NOMO-1 treated with dmso at 0.1 percent for 144 hours (cell line): ENCODE data around the gene OR51V1.

Experiments
- DNase-seq: peaks from one replicate; lab custom pipeline; 2025; ENCODE audit not compliant: unreplicated experiment; lab: John Stamatoyannopoulos, UW

OR51V1 gene

GRCh38 chr11:5231111-5231510 is 30.6 kb upstream of the OR51V1 start:
- DNase-seq = no peak

- no peak for DNase-seq
These were observed 29.8 kb upstream of the OR51V1 start for GRCh38 chr11:5230266-5230665.

GRCh38 chr11:5229796-5230195 is 29.3 kb upstream of the OR51V1 start:
- DNase-seq = no peak

GRCh38 chr11:5229356-5229755 is 28.9 kb upstream of the OR51V1 start:
- DNase-seq = no peak

- DNase-seq = no peak
These were observed 27.6 kb upstream of the OR51V1 start for GRCh38 chr11:5228124-5228523.

GRCh38 chr11:5227681-5228080 is 27.2 kb upstream of the OR51V1 start:
- no peak for DNase-seq

GRCh38 chr11:5226732-5227310 is 26.3 kb upstream of the OR51V1 start, which contains the start of gene HBB:
TSS of gene HBB (minus strand) at chr11:5227071. CDS start at chr11:5227021, 50 bp downstream.
- peak; percentile 13 for DNase-seq

- no peak for DNase-seq
These were observed 25.0 kb upstream of the OR51V1 start for GRCh38 chr11:5225480-5225871.

GRCh38 chr11:5224538-5225479 is 24.3 kb upstream of the OR51V1 start:
- DNase-seq = no peak

- DNase-seq = no peak
These were observed 23.2 kb upstream of the OR51V1 start for GRCh38 chr11:5223686-5224085.

GRCh38 chr11:5223146-5223545 is 22.7 kb upstream of the OR51V1 start:
- no peak for DNase-seq

GRCh38 chr11:5210376-5210885 is 9.9 kb upstream of the OR51V1 start:
- DNase-seq = no peak

- no peak for DNase-seq
These were observed 4.3 kb upstream of the OR51V1 start for GRCh38 chr11:5204787-5205186.

- DNase-seq = no peak
These were observed 2.9 kb upstream of the OR51V1 start for GRCh38 chr11:5203366-5203765.

- DNase-seq = no peak
These were observed 2.2 kb downstream of the OR51V1 start for GRCh38 chr11:5198285-5198684.

- DNase-seq = no peak
These were observed 2.9 kb downstream of the OR51V1 start for GRCh38 chr11:5197536-5197935.

- no peak for DNase-seq
These were observed 3.8 kb downstream of the OR51V1 start for GRCh38 chr11:5196731-5197130.

GRCh38 chr11:5196067-5196466 is 4.4 kb downstream of the OR51V1 start:
- DNase-seq = no peak

- no peak for DNase-seq
These were observed 7.7 kb downstream of the OR51V1 start for GRCh38 chr11:5192738-5193137.

- DNase-seq = no peak
These were observed 12.3 kb downstream of the OR51V1 start for GRCh38 chr11:5188201-5188600.

- DNase-seq = no peak
These were observed 22.2 kb downstream of the OR51V1 start for GRCh38 chr11:5178046-5178837.
